Measurements from ENCODE around the gene KLC4.
"Not testable (repeated sequence)": the region's sequence is repeated elsewhere in the genome, so short reads cannot be mapped to it uniquely, and the experiment has no call there.

Gene KLC4

GRCh38 chr6:43074847-43075669, 15.6 kb downstream of the KLC4 start:
- no peak for DNase-seq

GRCh38 chr6:43075670-43076463, 16.4 kb downstream of the KLC4 start, which contains the start of gene PTK7:
PTK7 (plus strand) TSS chr6:43076314; CDS start chr6:43076489, 175 bp downstream.
- DNase-seq = no peak

- no peak for DNase-seq
These were observed 17.3 kb downstream of the KLC4 start for GRCh38 chr6:43076464-43077332.

- DNase-seq = no peak
These were observed 17.9 kb downstream of the KLC4 start for GRCh38 chr6:43077333-43077809.

- DNase-seq = no peak
These were observed 18.6 kb downstream of the KLC4 start for GRCh38 chr6:43077981-43078511.

- DNase-seq = no peak
These were observed 19.3 kb downstream of the KLC4 start for GRCh38 chr6:43078691-43079090.

GRCh38 chr6:43081043-43081442, 21.6 kb downstream of the KLC4 start:
- DNase-seq = no peak

- DNase-seq = not testable (repeated sequence)
These were observed 22.5 kb downstream of the KLC4 start for GRCh38 chr6:43081922-43082321.

- no peak for DNase-seq
These were observed 23.6 kb downstream of the KLC4 start for GRCh38 chr6:43082806-43083655.

- DNase-seq = no peak
These were observed 26.7 kb downstream of the KLC4 start for GRCh38 chr6:43086022-43086658.

GRCh38 chr6:43088654-43089056, 29.2 kb downstream of the KLC4 start:
- no peak for DNase-seq

GRCh38 chr6:43089467-43089866, 30.0 kb downstream of the KLC4 start:
- DNase-seq = no peak

- DNase-seq = no peak
These were observed 30.6 kb downstream of the KLC4 start for GRCh38 chr6:43089874-43090558.

- DNase-seq = no peak
These were observed 31.1 kb downstream of the KLC4 start for GRCh38 chr6:43090559-43090956.

- no peak for DNase-seq
These were observed 31.6 kb downstream of the KLC4 start for GRCh38 chr6:43091020-43091419.

GRCh38 chr6:43091436-43091991, 32.1 kb downstream of the KLC4 start:
- no peak for DNase-seq

GRCh38 chr6:43092635-43093034, 33.2 kb downstream of the KLC4 start:
- no peak for DNase-seq

- DNase-seq = peak; percentile 18
These were observed 34.2 kb downstream of the KLC4 start for GRCh38 chr6:43093436-43094289.

- DNase-seq = no peak
These were observed 36.5 kb downstream of the KLC4 start for GRCh38 chr6:43095939-43096338.
